Hepatocyte (in vitro differentiated cells): ENCODE data around the gene EFCAB10.

Experiments used
- CTCF ChIP-seq: fragments of 200-600 bp; sonication (generic); IDR thresholded peaks from 2 replicates; pipeline ENCODE4 v1.5.1; 2016; ENCODE audit warnings: antibody characterized with exemption, mild to moderate bottlenecking; ENCODE audit not compliant: poor library complexity
- EZH2 ChIP-seq: fragments of 200-600 bp; sonication (generic); IDR thresholded peaks from 2 replicates; pipeline ENCODE4 v1.6.1; 2016; ENCODE audit warnings: antibody characterized with exemption, mild to moderate bottlenecking, borderline replicate concordance
- EZH2phosphoT487 ChIP-seq: fragments of 200-600 bp; sonication (generic); IDR thresholded peaks from one replicate; pipeline ENCODE4 v1.6.1; 2018; ENCODE audit warnings: antibody characterized with exemption, mild to moderate bottlenecking, low read depth, moderate library complexity; ENCODE audit not compliant: unreplicated experiment, severe bottlenecking

- no peak for TF ChIP-seq CTCF
- TF ChIP-seq EZH2phosphoT487 = no peak
- TF ChIP-seq EZH2 = no peak
Measured at GRCh38 chr7:105567024-105567423, 14.3 kb downstream of the EFCAB10 start.
